Neural cell (in vitro differentiated cells): ENCODE measurements around the gene TCP11.

ENCODE experiments used
- EP300 ChIP-seq: fragments of 450-650 bp; conservative IDR thresholded peaks from 2 replicates; pipeline ENCODE4 v1.6.1; 2014; ENCODE audit warnings: antibody characterized with exemption, mild to moderate bottlenecking, moderate library complexity; ENCODE audit not compliant: poor library complexity, severe bottlenecking
- RAD21 ChIP-seq: fragments of 450-650 bp; conservative IDR thresholded peaks from 2 replicates; pipeline ENCODE4 v1.6.1; 2014; ENCODE audit warnings: antibody characterized with exemption, mild to moderate bottlenecking, moderate library complexity
- TF ChIP-seq, protein P1 (sequence below): fragments of 450-650 bp; IDR thresholded peaks from 2 replicates; pipeline ENCODE4 v1.5.1; 2014; ENCODE audit warnings: antibody characterized with exemption, mild to moderate bottlenecking, moderate library complexity; ENCODE audit not compliant: poor library complexity, severe bottlenecking

DNA sequence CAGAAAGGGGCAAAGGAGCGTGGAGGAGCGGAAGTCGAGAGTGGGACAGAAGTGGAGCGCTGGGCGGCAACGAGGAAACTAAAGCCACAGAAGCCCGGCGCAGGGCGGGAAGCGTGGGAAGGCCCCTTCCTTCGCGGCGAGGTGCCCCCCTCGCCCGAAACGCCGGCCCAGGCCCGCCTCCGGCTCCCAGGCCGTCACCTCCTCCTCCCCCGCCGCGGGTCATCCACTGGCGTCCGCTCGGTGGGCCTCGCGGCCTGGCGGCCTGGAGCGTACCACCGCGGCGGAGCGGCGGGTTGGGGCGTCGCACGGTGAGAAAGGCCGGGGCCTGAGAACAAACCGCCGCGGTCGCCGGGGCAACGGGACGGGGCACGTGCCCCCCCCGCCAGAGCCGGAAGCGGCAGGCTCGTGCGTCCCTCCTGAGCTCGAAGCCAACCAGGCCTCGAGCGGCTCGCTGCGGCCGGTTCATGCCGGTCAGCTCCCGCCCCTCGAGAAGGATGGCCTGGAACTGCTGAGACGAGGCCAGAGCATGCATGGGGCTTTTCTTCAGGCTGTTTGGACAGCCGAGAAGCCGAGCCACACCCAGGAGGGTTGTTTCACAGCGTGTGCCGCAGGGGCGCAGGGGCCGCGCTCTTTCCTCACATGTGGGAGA is at the start of gene TCP11:
- TF ChIP-seq, protein P1, sequence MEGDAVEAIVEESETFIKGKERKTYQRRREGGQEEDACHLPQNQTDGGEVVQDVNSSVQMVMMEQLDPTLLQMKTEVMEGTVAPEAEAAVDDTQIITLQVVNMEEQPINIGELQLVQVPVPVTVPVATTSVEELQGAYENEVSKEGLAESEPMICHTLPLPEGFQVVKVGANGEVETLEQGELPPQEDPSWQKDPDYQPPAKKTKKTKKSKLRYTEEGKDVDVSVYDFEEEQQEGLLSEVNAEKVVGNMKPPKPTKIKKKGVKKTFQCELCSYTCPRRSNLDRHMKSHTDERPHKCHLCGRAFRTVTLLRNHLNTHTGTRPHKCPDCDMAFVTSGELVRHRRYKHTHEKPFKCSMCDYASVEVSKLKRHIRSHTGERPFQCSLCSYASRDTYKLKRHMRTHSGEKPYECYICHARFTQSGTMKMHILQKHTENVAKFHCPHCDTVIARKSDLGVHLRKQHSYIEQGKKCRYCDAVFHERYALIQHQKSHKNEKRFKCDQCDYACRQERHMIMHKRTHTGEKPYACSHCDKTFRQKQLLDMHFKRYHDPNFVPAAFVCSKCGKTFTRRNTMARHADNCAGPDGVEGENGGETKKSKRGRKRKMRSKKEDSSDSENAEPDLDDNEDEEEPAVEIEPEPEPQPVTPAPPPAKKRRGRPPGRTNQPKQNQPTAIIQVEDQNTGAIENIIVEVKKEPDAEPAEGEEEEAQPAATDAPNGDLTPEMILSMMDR: no peak
- TF ChIP-seq RAD21 (no peak), EP300 (no peak)
